ENCODE data around the gene FGF21.

GRCh38 chr19:48750351-48750750 lies 5.0 kb upstream of the FGF21 start:
- TF ChIP-seq CTCF (IDR thresholded peaks at IDR 0.05): no peak
- no peak for TF ChIP-seq POLR2A (IDR thresholded peaks at IDR 0.05; ENCODE audit: low read depth)
- no peak for TF ChIP-seq POLR2AphosphoS5 (IDR thresholded peaks at IDR 0.05)
- no peak for TF ChIP-seq EP300 (IDR thresholded peaks at IDR 0.05)

All from esophagus muscularis mucosa (tissue), 4 donors.